GM18499 (cell line): ENCODE data around the gene MAP3K15.

Experiments
- ATAC-seq: cut with Tn5 transposase; IDR thresholded peaks from one replicate; pipeline ENCODE4 v1.9.1; 2021; ENCODE audit warnings: moderate number of reproducible peaks; ENCODE audit not compliant: insufficient read depth, unreplicated experiment

MAP3K15 gene

GRCh38 chrX:19410259-19410658 is 105.0 kb downstream of the MAP3K15 start:
- no peak for ATAC-seq

GRCh38 chrX:19403696-19404095 is 111.6 kb downstream of the MAP3K15 start:
- ATAC-seq: no peak

GRCh38 chrX:19392703-19393102 is 122.6 kb downstream of the MAP3K15 start:
- ATAC-seq: no peak

GRCh38 chrX:19392078-19392477 is 123.2 kb downstream of the MAP3K15 start:
- ATAC-seq: no peak

- no peak for ATAC-seq
Measured at GRCh38 chrX:19389227-19389845, 126.0 kb downstream of the MAP3K15 start.

- no peak for ATAC-seq
Measured at GRCh38 chrX:19388741-19389140, 126.6 kb downstream of the MAP3K15 start.

- no peak for ATAC-seq
Measured at GRCh38 chrX:19388064-19388679, 127.1 kb downstream of the MAP3K15 start.

GRCh38 chrX:19386679-19387078 is 128.6 kb downstream of the MAP3K15 start:
- ATAC-seq: no peak

GRCh38 chrX:19382555-19383145 is 132.7 kb downstream of the MAP3K15 start:
- ATAC-seq: no peak

- ATAC-seq: no peak
Measured at GRCh38 chrX:19381326-19381725, 134.0 kb downstream of the MAP3K15 start.

- ATAC-seq: no peak
Measured at GRCh38 chrX:19377799-19378198, 137.5 kb downstream of the MAP3K15 start.

GRCh38 chrX:19375546-19375945 is 139.8 kb downstream of the MAP3K15 start:
- no peak for ATAC-seq

GRCh38 chrX:19373351-19373891 is 141.9 kb downstream of the MAP3K15 start:
- no peak for ATAC-seq

GRCh38 chrX:19372547-19373331 is 142.6 kb downstream of the MAP3K15 start:
- ATAC-seq: no peak

GRCh38 chrX:19372170-19372546 is 143.2 kb downstream of the MAP3K15 start:
- ATAC-seq: no peak

GRCh38 chrX:19370061-19370460 is 145.2 kb downstream of the MAP3K15 start:
- ATAC-seq: no peak

- no peak for ATAC-seq
Measured at GRCh38 chrX:19368576-19368975, 146.7 kb downstream of the MAP3K15 start.

GRCh38 chrX:19361701-19362100 is 153.6 kb downstream of the MAP3K15 start:
- ATAC-seq: no peak

GRCh38 chrX:19360903-19361302 is 154.4 kb downstream of the MAP3K15 start:
- ATAC-seq: no peak

GRCh38 chrX:19358521-19358920 is 156.8 kb downstream of the MAP3K15 start:
- ATAC-seq: no peak

GRCh38 chrX:19354625-19355024 is 160.7 kb downstream of the MAP3K15 start:
- ATAC-seq: no peak
